ENCODE results near the gene UCMA. TPM values are rescaled to one million over a fixed set of nuclear protein-coding genes. Genes with fewer than 3 reads are reported as not detected.

Gene UCMA
- total and polyA plus RNA-seq, 9 of the 15 experiments (the other 6 are each of a cell fraction or from before 2014, with no cell fraction given): not detected

- H3K27me3 ChIP-seq (ENCODE audit: control insufficient read depth in 2 of 2, insufficient read depth in 2 of 2, low read length in 2 of 2): no peaks in the 10 kb centered on the region
- H3K4me3 ChIP-seq: no peak overlapping the region
- no peak overlapping the region for H2AFZ ChIP-seq (ENCODE audit: low read depth, low read length)
- no peak overlapping the region for H3K9ac ChIP-seq (ENCODE audit: insufficient read depth in 1 of 2, low read depth in 2 of 2, low read length in 2 of 2)
- no peak overlapping the region for H3K4me2 ChIP-seq (ENCODE audit: insufficient read depth, low read length)
- peaks cover 93% of the 10 kb centered on the region for H3K36me3 ChIP-seq (ENCODE audit: control insufficient read depth, insufficient read depth, low read length)
- no peak for TF ChIP-seq HSF4 (CRISPR knock-in tag; IDR thresholded peaks at IDR 0.05; ENCODE audit: borderline replicate concordance)
- no peak for TF ChIP-seq FOXP4 (CRISPR knock-in tag; IDR thresholded peaks at IDR 0.05; ENCODE audit: borderline replicate concordance)
- peak; percentile 66 for TF ChIP-seq ZNF316 (IDR thresholded peaks at IDR 0.05)
- 0 out of 2 replicates have a peak, but pooled peaks have one; percentile 24 for TF ChIP-seq FOSL1 (tag; conservative IDR thresholded peaks at IDR 0.05)
- TF ChIP-seq MAFF (IDR thresholded peaks at IDR 0.05; ENCODE audit: low read length): peak; percentile 32; the same call in 1 of the 2 replicates
- peak; percentile 49 for TF ChIP-seq C11orf30 (IDR thresholded peaks at IDR 0.05; ENCODE audit: low read depth)
- peak; percentile 78 for TF ChIP-seq MAFG (tag; conservative IDR thresholded peaks at IDR 0.05)
- peak; percentile 35; the same call in 1 of the 2 replicates for TF ChIP-seq MAFK (IDR thresholded peaks at IDR 0.05; ENCODE audit: low read length)
- TF ChIP-seq NFE2 (IDR thresholded peaks at IDR 0.05; ENCODE audit: low read depth): peak; percentile 63
- POLR2A ChIA-PET: no interaction called here
- BruUV-seq (replicated peaks): no TSS peak
- H4K20me1 ChIP-seq (replicated peaks; ENCODE audit: control insufficient read depth, insufficient read depth, low read length): no peaks in the 10 kb centered on the region
- 80% methylated on average over 6 of the region's 6 CpGs for WGBS (ENCODE audit: insufficient coverage, low coverage, missing lambda C conversion rate)
- CTCF ChIA-PET (ENCODE audit: low intra/inter-chr PET ratio): no interaction called here
- peak; percentile 38; the same call in 1 of the 3 replicates for ATAC-seq
- in situ Hi-C loops (cut with MboI) (no loop called here), intact Hi-C loops (cut with micrococcal nuclease) (no loop called here)
- H3K9me3 ChIP-seq (replicated peaks; ENCODE audit: control insufficient read depth, insufficient read depth, low read depth, low read length): no peaks in the 10 kb centered on the region
- peak; percentile 64 for FAIRE-seq
- H3K27ac ChIP-seq (ENCODE audit: extremely low read depth, low read depth, low read length): no peak overlapping the region
- H3K79me2 ChIP-seq (ENCODE audit: control insufficient read depth, insufficient read depth, low read length): no peaks in the 10 kb centered on the region
- H3K9me1 ChIP-seq (ENCODE audit: control insufficient read depth, insufficient read depth, low read length): no peaks in the 10 kb centered on the region
- no peaks in the 10 kb centered on the region for H3K4me1 ChIP-seq (replicated peaks in 1 of 2; ENCODE audit: control insufficient read depth in 2 of 2, insufficient read depth in 2 of 2, low read length in 2 of 2)
- no peak for DNase-seq (ENCODE audit: extremely low read depth in 1 of 4, low spot score in 3 of 4)
Observed at GRCh38 chr10:13201132-13201531, 33.0 kb downstream of the UCMA start.

Data from K562 (cell line).